D721Med (cell line): ENCODE results near the gene SMIM22.

Experiments used
- DNase-seq: peaks from one replicate; pipeline ENCODE4 v3.0.0; 2011; ENCODE audit warnings: low spot score; ENCODE audit not compliant: insufficient read length
- FAIRE-seq: peaks from 2 replicates; lab custom pipeline; 2011; peaks lifted over from hg19 to GRCh38; lab: Jason Lieb, UNC
- CTCF ChIP-seq: IDR thresholded peaks from 2 replicates; pipeline ENCODE4 v1.5.1; 2012; ENCODE audit warnings: mild to moderate bottlenecking, control low read depth; ENCODE audit not compliant: insufficient read depth; ENCODE audit errors: missing control alignments

The SMIM22 gene

DNA sequence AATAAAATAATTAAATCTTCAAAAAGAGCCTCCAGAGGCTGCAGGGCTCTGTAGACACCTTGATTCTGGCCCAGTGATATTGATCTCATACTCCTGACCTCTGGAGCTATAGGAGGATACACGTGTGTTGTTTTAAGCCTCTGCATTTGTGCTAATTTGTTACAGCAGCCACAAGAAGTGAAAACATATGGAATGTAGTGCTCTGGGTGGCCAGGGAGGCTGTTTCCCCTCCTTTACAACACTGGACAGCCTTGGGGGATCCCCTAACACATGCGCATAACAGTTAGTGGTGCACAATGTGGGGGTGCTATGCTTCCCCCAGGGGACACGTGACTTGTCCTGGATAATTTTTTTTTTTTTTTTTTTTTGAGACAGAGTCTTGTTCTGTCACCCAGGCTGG, 23.5 kb upstream of the SMIM22 start:
- no peak for TF ChIP-seq CTCF
- DNase-seq (no peak), FAIRE-seq (no peak)

DNA sequence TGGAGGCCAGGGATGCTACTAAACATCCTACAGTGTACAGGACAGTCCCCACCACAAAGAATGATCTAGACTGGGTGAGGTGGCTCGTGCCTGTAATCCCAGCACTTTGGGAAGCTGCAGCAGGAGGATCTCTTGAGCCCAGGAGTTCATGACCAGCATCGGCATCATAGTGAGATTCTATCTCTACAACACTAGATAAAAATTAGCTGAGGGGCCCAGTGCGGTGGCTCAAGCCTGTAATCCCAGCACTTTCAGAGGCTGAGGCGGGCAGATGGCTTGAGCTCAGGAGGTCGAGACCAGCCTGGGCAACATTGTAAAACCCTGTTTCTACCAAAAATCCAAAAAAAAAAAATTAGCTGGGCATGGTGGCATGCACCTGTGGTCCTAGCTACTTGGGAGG, 22.8 kb upstream of the SMIM22 start:
- no peak for TF ChIP-seq CTCF
- FAIRE-seq (no peak), DNase-seq (no peak)

DNA sequence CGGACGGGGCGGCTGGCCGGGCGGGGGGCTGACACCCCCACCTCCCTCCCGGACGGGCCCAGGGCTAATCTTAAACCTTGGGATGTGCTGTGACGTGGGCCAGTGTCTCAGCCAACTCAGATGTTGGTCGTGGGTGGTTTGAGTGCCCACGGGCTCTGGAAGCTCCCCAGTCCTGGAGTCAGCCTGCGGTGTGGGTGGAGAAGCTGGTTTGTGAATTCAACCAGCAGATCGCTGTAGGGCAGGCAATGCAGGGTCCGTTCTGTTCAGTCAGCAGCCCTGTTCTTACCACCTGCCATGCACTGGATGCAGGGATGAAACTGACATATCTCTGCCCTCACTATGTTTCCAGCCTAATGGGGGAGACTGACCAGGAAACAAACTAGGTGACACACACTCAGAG, 20.2 kb upstream of the SMIM22 start:
- TF ChIP-seq CTCF, result no peak
- no peak for FAIRE-seq
- no peak for DNase-seq

- no peak for FAIRE-seq
Measured at GRCh38 chr16:4776141-4776705, 18.9 kb upstream of the SMIM22 start.

DNA sequence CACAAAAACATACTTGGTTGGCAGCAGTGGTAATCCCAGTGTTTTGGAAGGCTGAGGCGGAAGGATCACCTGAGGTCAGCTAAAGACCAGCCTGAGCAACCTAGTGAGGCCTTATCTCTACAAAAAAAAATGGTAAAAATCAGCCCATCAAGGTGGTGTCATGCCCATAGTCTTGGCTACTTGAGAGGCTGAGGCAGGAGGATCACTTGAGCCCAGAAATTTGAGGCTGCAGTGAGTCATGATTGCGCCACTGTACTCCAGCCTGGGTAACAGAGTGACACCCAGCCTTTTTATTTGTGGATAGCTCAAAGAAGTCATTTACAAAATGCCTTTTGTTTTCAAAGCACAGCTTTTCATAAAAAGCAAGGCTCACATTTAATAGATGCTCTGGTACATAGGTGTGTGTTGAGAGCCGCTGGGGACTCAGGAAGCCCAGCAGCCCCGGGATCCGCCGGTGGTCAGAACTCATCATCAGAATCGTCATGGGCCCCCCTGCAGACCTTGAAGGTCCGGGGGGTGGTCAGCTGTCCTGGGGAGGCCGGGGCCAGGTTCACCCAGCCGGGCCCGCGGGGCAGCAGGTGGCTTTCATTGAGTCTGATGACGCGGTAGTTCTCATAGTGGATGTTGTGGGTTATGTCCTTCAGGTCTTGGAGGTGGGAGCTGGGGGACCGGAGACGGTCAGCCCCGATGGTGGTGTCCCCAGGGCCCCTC, 17.7 kb upstream of the SMIM22 start:
- FAIRE-seq, result no peak

More at GRCh38 chr16:4776141-4776705, 18.9 kb upstream of the SMIM22 start:
- no peak for DNase-seq
- no peak for TF ChIP-seq CTCF

GRCh38 chr16:4778050-4778392, 17.1 kb upstream of the SMIM22 start:
- FAIRE-seq (no peak), DNase-seq (no peak)
- no peak for TF ChIP-seq CTCF

More for the DNA sequence above, 17.7 kb upstream of the SMIM22 start:
- no peak for TF ChIP-seq CTCF
- no peak for DNase-seq

DNA sequence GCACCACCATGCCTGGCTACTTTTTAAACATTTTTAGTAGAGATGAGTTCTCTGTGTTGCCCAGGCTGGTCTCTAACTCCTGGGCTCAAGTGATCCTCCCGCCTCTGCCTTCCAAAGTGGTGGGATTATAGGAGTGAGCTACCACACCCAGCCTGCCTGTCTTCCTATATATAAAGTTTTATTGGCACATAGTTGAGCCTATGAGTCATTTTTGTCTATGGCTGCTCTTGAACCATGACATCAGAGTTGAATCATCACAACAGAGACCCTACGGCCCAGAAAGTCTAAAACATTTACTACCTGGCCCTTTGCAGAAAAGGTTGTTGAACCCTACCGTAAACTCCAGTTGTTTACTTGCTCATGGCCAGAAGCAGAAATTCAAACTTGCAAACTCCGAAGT, 14.9 kb upstream of the SMIM22 start:
- no peak for DNase-seq
- FAIRE-seq, result no peak
- no peak for TF ChIP-seq CTCF
